Ishikawa (cell line): ENCODE measurements around the gene BFAR.

ENCODE experiments used
- CEBPB ChIP-seq: IDR thresholded peaks from 2 replicates; pipeline ENCODE4 v1.6.1; 2012
- CREB1 ChIP-seq: IDR thresholded peaks from 2 replicates; pipeline ENCODE4 v1.6.1; 2012; ENCODE audit warnings: low read depth
- EGR1 ChIP-seq: IDR thresholded peaks from 2 replicates; pipeline ENCODE4 v1.6.1; 2012
- EP300 ChIP-seq: IDR thresholded peaks from 2 replicates; pipeline ENCODE4 v1.6.1; 2012; ENCODE audit warnings: borderline replicate concordance
- FOXM1 ChIP-seq: IDR thresholded peaks from 2 replicates; pipeline ENCODE4 v1.6.1; 2012; ENCODE audit warnings: low read depth, borderline replicate concordance
- MAX ChIP-seq: IDR thresholded peaks from 2 replicates; pipeline ENCODE4 v1.6.1; 2012
- NFIC ChIP-seq: IDR thresholded peaks from 2 replicates; pipeline ENCODE4 v1.6.1; 2012
- RAD21 ChIP-seq: IDR thresholded peaks from 2 replicates; pipeline ENCODE4 v1.6.1; 2012; ENCODE audit warnings: low read depth
- REST ChIP-seq: IDR thresholded peaks from 2 replicates; pipeline ENCODE4 v1.6.1; 2012; ENCODE audit warnings: low read depth, mild to moderate bottlenecking
- TAF1 ChIP-seq: IDR thresholded peaks from 2 replicates; pipeline ENCODE4 v1.6.1; 2012; ENCODE audit warnings: low read depth, mild to moderate bottlenecking
- TCF12 ChIP-seq: IDR thresholded peaks from 2 replicates; pipeline ENCODE4 v1.6.1; 2012; ENCODE audit warnings: low read depth
- TEAD4 ChIP-seq: IDR thresholded peaks from 2 replicates; pipeline ENCODE4 v1.6.1; 2012
- USF1 ChIP-seq: IDR thresholded peaks from 2 replicates; pipeline ENCODE4 v1.6.1; 2012
- YY1 ChIP-seq: IDR thresholded peaks from 2 replicates; pipeline ENCODE4 v1.6.1; 2012; ENCODE audit warnings: low read depth
- ZBTB7A ChIP-seq: IDR thresholded peaks from 2 replicates; pipeline ENCODE4 v1.6.1; 2012; ENCODE audit warnings: low read depth

BFAR gene

GRCh38 chr16:14632693-14633569 lies at the start of gene BFAR:
BFAR (plus strand) TSS chr16:14632951; CDS start chr16:14644347, 11,396 bp downstream.
- TF ChIP-seq REST: no peak
- no peak for TF ChIP-seq ZBTB7A
- TF ChIP-seq TCF12: 0 out of 2 replicates have a peak, but pooled peaks have one; percentile 1
- TF ChIP-seq USF1: peak; percentile 72; the same call in 1 of the 2 replicates
- TF ChIP-seq TAF1: peak; percentile 91
- peak; percentile 65 for TF ChIP-seq MAX
- TF ChIP-seq YY1: peak; percentile 54; the same call in 1 of the 2 replicates

- TF ChIP-seq REST (no peak), TCF12 (no peak), TAF1 (no peak), NFIC (no peak), MAX (no peak), EP300 (no peak), YY1 (no peak), USF1 (no peak), CEBPB (no peak), EGR1 (no peak)
Observed at GRCh38 chr16:14585287-14585686, 47.5 kb upstream of the BFAR start.

GRCh38 chr16:14586637-14587305 lies 46.0 kb upstream of the BFAR start:
- TF ChIP-seq TCF12 (no peak), YY1 (no peak), CEBPB (no peak), REST (no peak), RAD21 (no peak), ZBTB7A (no peak), EP300 (no peak), EGR1 (no peak), NFIC (no peak), USF1 (no peak), TEAD4 (no peak), MAX (no peak), CREB1 (no peak), FOXM1 (no peak)
